T-cell (primary cell): ENCODE results near the gene FAM20C. TPM values are rescaled to one million over a fixed set of nuclear protein-coding genes. Genes with fewer than 3 reads are reported as not detected.

Experiments used
- ATAC-seq, 4 experiments: fragments of 200-7000 bp in 3 of 4; fragments of 150-1000 bp in 1 of 4; cut with Tn5 transposase; replicated peaks in 1 of 4; 1 replicate in 3 of 4; 2 replicates in 1 of 4; pipeline ENCODE4 v1.10.0; 2021; ENCODE audit warnings: moderate library complexity in 3 of 4, mild to moderate bottlenecking in 2 of 4, moderate number of reproducible peaks in 1 of 4
- CTCF ChIA-PET, 2 donors: fragments of 300-600 bp; sonication (Branson Sonifier 250); formaldehyde crosslinking; loops; one replicate each; lab custom pipeline; 2022; ENCODE audit warnings: antibody characterized with exemption in 2 of 2; lab: Charles Lee
- POLR2A ChIA-PET, 2 donors: fragments of 300-600 bp; sonication (Branson Sonifier 250); formaldehyde crosslinking; loops; one replicate each; lab custom pipeline; 2022; ENCODE audit warnings: antibody characterized with exemption in 2 of 2; lab: Charles Lee
- DNase-seq, 35 experiments: peaks; one replicate each; pipeline versions ENCODE4 v3.0.0 to v3.0.0-alpha.2; 2013 to 2023
- H3K27ac ChIP-seq: one replicate; pipeline ENCODE4 v1.5.1; 2013; ENCODE audit warnings: low read length
- H3K27me3 ChIP-seq, 2 experiments: replicated peaks in 1 of 2; 1 replicate in 1 of 2; 2 replicates in 1 of 2; pipeline versions ENCODE4 v1.6.1 to v1.7.0; 2013; ENCODE audit warnings: low read length in 1 of 2, mixed read lengths in 1 of 2; ENCODE audit not compliant: control insufficient read depth in 2 of 2, insufficient read depth in 2 of 2; ENCODE audit errors: extremely low read depth in 1 of 2
- H3K36me3 ChIP-seq, 2 donors: 1 replicate in 1 of 2; 2 replicates in 1 of 2; pipeline versions ENCODE4 v1.6.1 to v1.7.0; 2013; ENCODE audit warnings: low read length in 1 of 2; ENCODE audit not compliant: control insufficient read depth in 2 of 2, insufficient read depth in 1 of 2; ENCODE audit errors: extremely low read depth in 1 of 2
- H3K4me1 ChIP-seq, 2 experiments: 1 replicate in 1 of 2; 2 replicates in 1 of 2; pipeline versions ENCODE4 v1.6.1 to v1.7.0; 2013; ENCODE audit warnings: low read length in 2 of 2, mixed read lengths in 1 of 2; ENCODE audit not compliant: insufficient read depth in 2 of 2, control insufficient read depth in 1 of 2; ENCODE audit errors: extremely low read depth in 1 of 2
- H3K4me3 ChIP-seq, 2 donors: 1 replicate in 1 of 2; 2 replicates in 1 of 2; pipeline versions ENCODE4 v1.5.1 to v1.7.0; 2013; ENCODE audit warnings: mild to moderate bottlenecking in 2 of 2, low read length in 1 of 2, moderate library complexity in 1 of 2; ENCODE audit not compliant: control insufficient read depth in 1 of 2; ENCODE audit errors: extremely low read depth in 1 of 2
- H3K9me3 ChIP-seq: 2 replicates; pipeline ENCODE4 v1.7.0; 2013
- H3K27ac Mint-ChIP-seq, 2 donors: one replicate each; pipeline ENCODE4 v1.8.0; 2020 to 2021; ENCODE audit warnings: mild to moderate bottlenecking in 2 of 2, mixed read lengths in 2 of 2
- H3K27me3 Mint-ChIP-seq, 2 donors: one replicate each; pipeline ENCODE4 v1.8.0; 2021 to 2022; ENCODE audit warnings: mixed read lengths in 2 of 2
- H3K36me3 Mint-ChIP-seq: one replicate; pipeline ENCODE4 v1.8.0; 2021; ENCODE audit warnings: mixed read lengths
- H3K4me1 Mint-ChIP-seq, 3 donors: one replicate each; pipeline ENCODE4 v1.8.0; 2020 to 2022; ENCODE audit warnings: mixed read lengths in 3 of 3, mild to moderate bottlenecking in 1 of 3
- H3K4me3 Mint-ChIP-seq, 3 donors: one replicate each; pipeline ENCODE4 v1.8.0; 2020 to 2022; ENCODE audit warnings: mild to moderate bottlenecking in 3 of 3, mixed read lengths in 3 of 3, moderate library complexity in 3 of 3
- H3K9me3 Mint-ChIP-seq, 3 donors: one replicate each; pipeline ENCODE4 v1.8.0; 2020 to 2022; ENCODE audit warnings: mixed read lengths in 3 of 3
- WGBS: methylation state at CpG from one replicate; pipeline ENCODE4 v1.1.5; 2013; ENCODE audit warnings: missing lambda C conversion rate; ENCODE audit not compliant: insufficient coverage; 5-methylcytosine and 5-hydroxymethylcytosine counted together
- total RNA-seq, 35 experiments: library from RNA in 6 of 35; stranded (reverse) in 6 of 35; fragments of 120-200 nt in 1 of 35; gene quantifications; one replicate each; pipeline versions ENCODE4 v1.2.1 to v1.2.4 and lab custom pipeline; 2013 to 2026

The FAM20C gene
- total RNA-seq, 5 donors from 2014 or later (not counting 1 experiment from before 2014, with no cell fraction given): 0.18 to 2.0 (median 1.2) TPM

DNA sequence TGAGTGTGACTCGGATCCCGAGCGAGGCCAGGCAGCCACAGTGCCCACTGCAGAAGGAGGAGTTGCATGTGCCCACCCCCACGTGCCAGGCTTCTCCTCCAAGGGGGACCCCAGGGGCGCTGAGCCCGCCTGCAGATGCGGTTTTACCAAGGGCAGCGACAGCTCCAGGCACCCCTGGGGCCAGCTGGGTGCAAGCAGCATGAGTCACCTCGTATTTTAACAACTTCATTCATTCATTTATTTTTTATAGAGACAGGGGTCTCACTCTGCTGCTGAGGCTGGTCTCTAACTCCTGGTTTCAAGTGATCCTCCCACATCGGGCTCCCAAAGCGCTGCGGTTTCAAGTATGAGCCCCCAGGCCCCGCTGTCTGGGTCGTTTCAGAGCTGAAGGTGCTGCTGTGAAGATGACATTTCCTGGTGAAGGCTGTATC lies 96.3 kb downstream of the FAM20C start:
- ChIA-PET CTCF (interaction anchor here in 1 of 2 donors (0.6 kb wide), 1 partner anchor 433 kb away, joined by 5 read pairs; no protein-coding TSS in a partner anchor), POLR2A (no interaction called here)
- Histone ChIP-seq H3K27me3 (peaks cover 5 to 66% of the 10 kb centered on the region in 2 experiments), H3K9me3 (no peaks in the 10 kb centered on the region), H3K27ac (no peak overlapping the region), H3K36me3 (no peaks in the 10 kb centered on the region), H3K4me1 (peaks cover 0 to 2% of the 10 kb centered on the region in 2 experiments), H3K4me3 (no peak overlapping the region)
- ATAC-seq (no peak), DNase-seq (no peak)
- WGBS: 63% methylated on average over 10 of the region's 14 CpGs
- Mint-ChIP-seq H3K27ac (no peak overlapping the region), H3K9me3 (no peaks in the 10 kb centered on the region), H3K4me1 (no peaks in the 10 kb centered on the region), H3K36me3 (no peaks in the 10 kb centered on the region), H3K27me3 (peaks cover 25 to 56% of the 10 kb centered on the region in 2 donors), H3K4me3 (no peak overlapping the region)

DNA sequence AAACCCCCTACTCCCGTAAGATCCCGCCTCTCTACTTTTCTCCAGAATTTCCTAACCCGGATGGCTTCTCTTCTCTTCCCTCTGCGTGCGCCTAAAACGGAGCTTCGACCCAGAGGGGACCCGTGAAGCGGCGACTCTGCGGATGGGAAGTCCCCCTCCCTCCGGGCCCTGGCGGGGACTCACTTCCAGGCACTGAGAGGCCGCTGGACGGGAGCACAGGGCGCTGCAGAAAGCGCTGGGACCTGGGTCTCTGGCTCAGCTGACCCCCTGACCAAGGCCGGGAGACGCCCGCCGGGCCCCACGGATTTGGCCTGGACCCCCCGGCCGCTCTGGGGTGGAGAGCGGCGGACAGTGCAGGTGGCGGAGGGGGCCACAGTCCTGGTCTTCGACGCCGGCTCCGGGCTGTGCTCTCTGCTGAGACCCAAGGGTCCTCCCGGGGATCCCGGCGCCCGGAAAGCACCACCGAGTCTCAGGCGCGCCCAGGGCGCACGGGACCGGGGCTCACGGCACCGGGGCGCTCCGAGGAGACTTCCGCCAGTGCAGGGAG lies 96.9 kb downstream of the FAM20C start:
- ChIA-PET CTCF (no interaction called here), POLR2A (no interaction called here)
- H3K36me3 ChIP-seq: no peaks in the 10 kb centered on the region
- no peaks in the 10 kb centered on the region for H3K36me3 Mint-ChIP-seq
- peaks cover 25 to 61% of the 10 kb centered on the region in 2 donors for H3K27me3 Mint-ChIP-seq
- H3K4me3 ChIP-seq: no peak overlapping the region
- no peak overlapping the region for H3K27ac Mint-ChIP-seq
- ATAC-seq (no peak), DNase-seq (no peak)
- H3K4me1 ChIP-seq: peaks cover 0 to 2% of the 10 kb centered on the region in 2 experiments
- H3K4me1 Mint-ChIP-seq: no peaks in the 10 kb centered on the region
- H3K27ac ChIP-seq: no peak overlapping the region
- no peaks in the 10 kb centered on the region for H3K9me3 Mint-ChIP-seq
- WGBS: 19% methylated on average over 46 of the region's 46 CpGs
- no peak overlapping the region for H3K4me3 Mint-ChIP-seq
- H3K9me3 ChIP-seq: no peaks in the 10 kb centered on the region
- peaks cover 5 to 72% of the 10 kb centered on the region in 2 experiments for H3K27me3 ChIP-seq

DNA sequence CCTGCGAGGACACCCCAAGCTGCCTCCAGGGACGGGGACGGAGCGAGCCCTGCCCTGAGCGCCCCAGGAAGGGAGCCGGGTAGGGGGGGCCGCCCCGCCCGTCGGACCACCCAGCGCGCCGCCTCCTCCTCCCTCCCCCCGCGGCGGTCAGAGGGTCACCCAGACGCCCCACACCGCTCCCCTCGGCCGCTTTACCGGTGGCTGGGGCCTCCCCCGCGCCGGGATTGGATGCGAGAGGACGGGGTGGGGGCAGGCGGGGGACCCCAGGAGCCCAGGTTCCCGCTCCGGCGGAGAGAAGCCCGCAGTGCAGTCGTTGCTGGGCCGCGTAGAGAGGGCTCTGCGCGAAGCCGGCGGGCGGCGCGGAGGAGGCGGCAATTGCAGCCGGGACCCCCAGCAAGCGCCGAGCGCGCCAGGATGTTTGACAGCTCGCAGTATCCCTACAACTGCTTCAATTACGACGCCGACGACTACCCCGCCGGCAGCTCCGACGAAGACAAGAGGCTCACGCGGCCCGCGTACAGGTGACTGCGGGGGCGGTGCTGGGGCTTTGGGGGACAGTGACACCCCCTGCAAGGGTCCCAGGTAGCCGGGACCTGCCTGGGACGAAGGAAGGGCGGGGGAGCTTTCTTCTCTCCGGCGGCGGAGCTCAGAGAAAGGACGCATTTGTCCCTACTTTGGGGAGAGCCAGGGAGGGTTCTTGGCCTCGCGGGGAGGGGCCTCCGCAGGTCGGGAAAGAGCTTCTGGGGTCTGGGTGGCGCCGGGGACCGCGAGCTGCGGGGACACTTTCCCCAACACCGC lies 97.6 kb downstream of the FAM20C start, which contains the start of gene FOXL3:
Gene FOXL3 (plus strand): TSS at position 415 of the 798 bp plus-strand sequence. CDS start 0 bp downstream, at position 415.
- no peaks in the 10 kb centered on the region for H3K9me3 Mint-ChIP-seq
- H3K27ac Mint-ChIP-seq: no peak within 1 kb of the TSS
- Histone ChIP-seq H3K4me1 (peaks cover 0 to 2% of the 10 kb centered on the region in 2 experiments), H3K9me3 (no peaks in the 10 kb centered on the region), H3K36me3 (no peaks in the 10 kb centered on the region), H3K4me3 (no peak within 1 kb of the TSS), H3K27ac (no peak within 1 kb of the TSS), H3K27me3 (peaks cover 5 to 75% of the 10 kb centered on the region in 2 experiments)
- no peak within 1 kb of the TSS for H3K4me3 Mint-ChIP-seq
- ATAC-seq (no peak), DNase-seq (no peak)
- no peaks in the 10 kb centered on the region for H3K36me3 Mint-ChIP-seq
- H3K27me3 Mint-ChIP-seq: peaks cover 25 to 61% of the 10 kb centered on the region in 2 donors
- CTCF ChIA-PET: no interaction called here
- 12% methylated on average over 63 of the region's 79 CpGs for WGBS
- H3K4me1 Mint-ChIP-seq: no peaks in the 10 kb centered on the region
- POLR2A ChIA-PET: no interaction called here

DNA sequence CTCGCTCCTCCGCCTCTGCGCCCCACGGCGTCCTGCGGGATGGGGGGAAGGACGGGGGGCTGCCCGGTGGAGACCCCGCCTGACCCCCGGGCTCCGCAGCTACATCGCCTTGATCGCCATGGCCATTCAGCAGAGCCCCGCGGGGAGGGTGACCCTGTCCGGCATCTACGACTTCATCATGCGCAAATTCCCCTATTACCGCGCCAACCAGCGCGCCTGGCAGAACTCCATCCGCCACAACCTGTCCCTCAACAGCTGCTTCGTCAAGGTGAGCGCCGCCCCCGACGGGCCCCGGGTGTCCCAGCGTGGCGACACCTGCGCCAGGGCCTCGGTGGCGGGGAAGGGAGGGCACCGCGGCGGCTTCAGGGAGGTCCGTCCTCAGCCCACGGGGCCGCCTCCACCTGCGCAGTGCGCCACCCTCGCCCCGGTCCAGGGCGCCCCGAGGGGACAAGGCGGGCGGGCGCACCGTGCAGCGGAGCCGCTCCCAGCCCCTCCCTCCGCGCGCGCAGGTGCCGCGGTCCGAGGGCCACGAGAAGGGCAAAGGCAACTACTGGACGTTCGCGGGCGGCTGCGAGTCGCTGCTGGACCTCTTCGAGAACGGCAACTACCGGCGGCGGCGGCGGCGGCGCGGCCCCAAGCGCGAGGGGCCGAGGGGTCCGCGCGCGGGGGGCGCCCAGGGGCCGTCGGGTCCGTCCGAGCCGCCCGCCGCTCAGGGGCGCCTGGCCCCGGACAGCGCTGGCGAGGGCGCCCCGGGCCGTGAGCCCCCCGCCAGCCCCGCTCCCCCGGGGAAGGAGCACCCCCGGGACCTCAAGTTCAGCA lies 98.4 kb downstream of the FAM20C start:
- H3K9me3 ChIP-seq: no peaks in the 10 kb centered on the region
- 23% methylated on average over 85 of the region's 102 CpGs for WGBS
- H3K4me1 ChIP-seq: peaks cover 0 to 2% of the 10 kb centered on the region in 2 experiments
- no peak overlapping the region for H3K4me3 ChIP-seq
- H3K36me3 Mint-ChIP-seq: no peaks in the 10 kb centered on the region
- no peak for ATAC-seq
- no peaks in the 10 kb centered on the region for H3K9me3 Mint-ChIP-seq
- no peak for DNase-seq
- POLR2A ChIA-PET: no interaction called here
- peaks cover 5 to 75% of the 10 kb centered on the region in 2 experiments for H3K27me3 ChIP-seq
- no peaks in the 10 kb centered on the region for H3K4me1 Mint-ChIP-seq
- H3K4me3 Mint-ChIP-seq: no peak overlapping the region
- no peak overlapping the region for H3K27ac Mint-ChIP-seq
- H3K27ac ChIP-seq: no peak overlapping the region
- CTCF ChIA-PET: no interaction called here
- H3K27me3 Mint-ChIP-seq: peaks cover 25 to 56% of the 10 kb centered on the region in 2 donors
- H3K36me3 ChIP-seq: no peaks in the 10 kb centered on the region

DNA sequence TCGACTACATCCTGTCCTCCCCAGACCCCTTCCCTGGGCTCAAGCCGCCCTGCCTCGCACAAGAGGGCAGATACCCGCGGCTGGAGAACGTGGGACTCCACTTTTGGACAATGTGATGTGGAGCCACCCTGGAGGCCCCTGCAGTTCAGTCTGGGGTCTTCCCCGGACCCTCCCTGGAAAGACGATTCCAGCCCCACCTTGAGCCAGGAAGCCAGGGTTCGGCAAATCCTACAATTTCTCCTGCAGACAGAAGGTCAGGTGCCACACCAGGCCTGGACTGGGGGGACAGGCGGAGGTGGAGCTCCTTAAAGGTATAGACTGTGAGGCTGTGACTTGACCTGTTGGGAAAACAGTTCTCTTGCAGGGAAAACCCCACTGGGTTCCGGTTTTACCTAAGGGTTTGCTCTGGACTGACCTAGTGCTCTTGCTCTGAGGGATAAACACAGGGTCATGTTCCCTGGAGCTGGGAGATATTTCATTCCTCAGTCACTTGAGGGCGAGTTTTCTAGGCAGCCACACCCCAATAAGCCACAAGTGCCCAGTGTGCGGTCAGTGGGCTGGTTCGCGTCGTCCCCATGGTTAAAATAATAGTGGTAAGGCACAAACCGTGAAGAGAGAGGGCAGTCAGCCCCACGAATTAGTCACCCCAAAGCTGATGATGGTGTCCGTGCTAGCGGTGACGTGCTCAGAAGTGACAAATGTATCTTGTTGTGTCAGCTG lies 99.2 kb downstream of the FAM20C start:
- DNase-seq (no peak), ATAC-seq (no peak)
- peaks cover 0 to 2% of the 10 kb centered on the region in 2 experiments for H3K4me1 ChIP-seq
- H3K36me3 Mint-ChIP-seq: no peaks in the 10 kb centered on the region
- no peak overlapping the region for H3K27ac Mint-ChIP-seq
- H3K4me3 Mint-ChIP-seq: no peak overlapping the region
- no peaks in the 10 kb centered on the region for H3K9me3 Mint-ChIP-seq
- no peak overlapping the region for H3K27ac ChIP-seq
- no peaks in the 10 kb centered on the region for H3K4me1 Mint-ChIP-seq
- ChIA-PET CTCF (no interaction called here), POLR2A (no interaction called here)
- H3K4me3 ChIP-seq: no peak overlapping the region
- H3K27me3 ChIP-seq: peaks cover 5 to 70% of the 10 kb centered on the region in 2 experiments
- H3K27me3 Mint-ChIP-seq: peaks cover 25 to 57% of the 10 kb centered on the region in 2 donors
- no peaks in the 10 kb centered on the region for H3K9me3 ChIP-seq
- WGBS: 70% methylated on average over 13 of the region's 21 CpGs
- H3K36me3 ChIP-seq: no peaks in the 10 kb centered on the region

DNA sequence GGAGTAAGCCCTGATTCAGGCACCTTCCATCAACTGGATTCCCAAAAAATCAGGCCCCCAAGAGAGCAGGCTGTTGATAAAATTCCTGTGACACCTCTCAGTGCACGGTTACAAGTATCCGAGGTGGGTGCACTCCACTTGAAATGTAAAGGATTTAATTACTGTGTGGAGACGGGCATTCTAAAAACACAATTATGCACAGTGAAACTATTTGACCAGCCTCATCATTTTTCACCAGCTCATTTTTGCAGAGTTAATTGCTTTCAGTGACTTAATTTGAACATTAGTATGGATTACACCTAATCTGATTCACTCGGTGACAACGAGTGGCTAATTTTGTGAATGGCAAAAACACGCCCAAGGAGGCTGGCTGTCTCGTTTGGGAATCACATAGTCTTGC lies 99.9 kb downstream of the FAM20C start:
- Histone ChIP-seq H3K36me3 (no peaks in the 10 kb centered on the region), H3K4me3 (no peak overlapping the region), H3K4me1 (peaks cover 0 to 2% of the 10 kb centered on the region in 2 experiments), H3K9me3 (no peaks in the 10 kb centered on the region), H3K27me3 (peaks cover 5 to 71% of the 10 kb centered on the region in 2 experiments), H3K27ac (no peak overlapping the region)
- CTCF ChIA-PET: no interaction called here
- H3K27me3 Mint-ChIP-seq: peaks cover 24 to 55% of the 10 kb centered on the region in 2 donors
- ATAC-seq: no peak
- H3K4me1 Mint-ChIP-seq: no peaks in the 10 kb centered on the region
- H3K36me3 Mint-ChIP-seq: no peaks in the 10 kb centered on the region
- POLR2A ChIA-PET: no interaction called here
- WGBS: 67% methylated on average over 4 of the region's 7 CpGs
- H3K27ac Mint-ChIP-seq: no peak overlapping the region
- DNase-seq: no peak
- no peaks in the 10 kb centered on the region for H3K9me3 Mint-ChIP-seq
- no peak overlapping the region for H3K4me3 Mint-ChIP-seq
